Mesothelial cell of epicardium (in vitro differentiated cells): ENCODE results near the gene ADIRF. TPM values are rescaled to one million over a fixed set of nuclear protein-coding genes. Genes with fewer than 3 reads are reported as not detected.
"Not testable (repeated sequence)": the region's sequence is repeated elsewhere in the genome, so short reads cannot be mapped to it uniquely, and the experiment has no call there.

Source experiments
- DNase-seq, 2 experiments: peaks; one replicate each; pipeline ENCODE4 v3.0.0; 2021; ENCODE audit warnings: low spot score in 2 of 2; ENCODE audit not compliant: unreplicated experiment in 2 of 2
- H3K27ac Mint-ChIP-seq: 2 replicates; pipeline ENCODE4 v1.8.0; 2021; ENCODE audit warnings: mixed read lengths
- H3K27me3 Mint-ChIP-seq: 2 replicates; pipeline ENCODE4 v1.8.0; 2021; ENCODE audit warnings: low read depth, mixed read lengths
- H3K36me3 Mint-ChIP-seq: 2 replicates; pipeline ENCODE4 v1.8.0; 2021; ENCODE audit warnings: mixed read lengths
- H3K4me1 Mint-ChIP-seq: 2 replicates; pipeline ENCODE4 v1.8.0; 2021; ENCODE audit warnings: mixed read lengths
- H3K4me3 Mint-ChIP-seq: 2 replicates; pipeline ENCODE4 v1.8.0; 2021; ENCODE audit warnings: mild to moderate bottlenecking, moderate library complexity, mixed read lengths
- H3K9me3 Mint-ChIP-seq: 2 replicates; pipeline ENCODE4 v1.8.0; 2021; ENCODE audit warnings: mixed read lengths
- total RNA-seq: library from RNA; stranded (reverse); gene quantifications from 3 replicates; pipeline ENCODE4 v1.2.1, GENCODE V29; 2021
- TF ChIP-seq, protein P1 (sequence below): fragments of 200-600 bp; sonication (generic); IDR thresholded peaks from one replicate; pipeline ENCODE4 v1.5.0; 2021; ENCODE audit warnings: antibody characterized with exemption; ENCODE audit not compliant: unreplicated experiment

Gene ADIRF
- total RNA-seq, 1 donor from 2014 or later = not detected

DNA sequence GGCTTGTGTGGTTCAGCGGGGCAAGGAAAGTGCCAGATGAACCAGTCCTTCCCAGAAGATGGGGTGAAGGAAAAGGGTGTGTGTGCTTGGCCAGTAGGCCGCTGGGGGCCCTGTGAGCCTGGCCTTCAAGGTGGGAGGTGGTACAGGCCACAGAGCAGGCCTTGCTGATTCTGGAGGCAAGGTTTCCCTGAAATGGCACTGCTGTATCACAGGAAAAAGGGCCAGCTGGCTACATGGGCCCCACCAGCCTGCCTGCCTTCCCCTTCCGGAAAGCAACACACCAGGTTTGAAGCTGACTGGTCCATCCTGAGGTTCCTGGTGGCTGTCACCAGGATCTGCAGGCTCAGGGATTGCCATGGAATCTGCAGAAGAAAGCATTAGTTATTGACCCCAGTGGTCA, 23.4 kb upstream of the ADIRF start:
- Mint-ChIP-seq H3K27me3 (no peaks in the 10 kb centered on the region), H3K36me3 (peaks cover 3% of the 10 kb centered on the region), H3K4me3 (no peak overlapping the region), H3K27ac (peak overlapping the region; percentile 49), H3K4me1 (peaks cover 27% of the 10 kb centered on the region), H3K9me3 (peaks cover 5% of the 10 kb centered on the region)
- TF ChIP-seq, protein P1, sequence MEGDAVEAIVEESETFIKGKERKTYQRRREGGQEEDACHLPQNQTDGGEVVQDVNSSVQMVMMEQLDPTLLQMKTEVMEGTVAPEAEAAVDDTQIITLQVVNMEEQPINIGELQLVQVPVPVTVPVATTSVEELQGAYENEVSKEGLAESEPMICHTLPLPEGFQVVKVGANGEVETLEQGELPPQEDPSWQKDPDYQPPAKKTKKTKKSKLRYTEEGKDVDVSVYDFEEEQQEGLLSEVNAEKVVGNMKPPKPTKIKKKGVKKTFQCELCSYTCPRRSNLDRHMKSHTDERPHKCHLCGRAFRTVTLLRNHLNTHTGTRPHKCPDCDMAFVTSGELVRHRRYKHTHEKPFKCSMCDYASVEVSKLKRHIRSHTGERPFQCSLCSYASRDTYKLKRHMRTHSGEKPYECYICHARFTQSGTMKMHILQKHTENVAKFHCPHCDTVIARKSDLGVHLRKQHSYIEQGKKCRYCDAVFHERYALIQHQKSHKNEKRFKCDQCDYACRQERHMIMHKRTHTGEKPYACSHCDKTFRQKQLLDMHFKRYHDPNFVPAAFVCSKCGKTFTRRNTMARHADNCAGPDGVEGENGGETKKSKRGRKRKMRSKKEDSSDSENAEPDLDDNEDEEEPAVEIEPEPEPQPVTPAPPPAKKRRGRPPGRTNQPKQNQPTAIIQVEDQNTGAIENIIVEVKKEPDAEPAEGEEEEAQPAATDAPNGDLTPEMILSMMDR = no peak
- DNase-seq = no peak

- peaks cover 3% of the 10 kb centered on the region for H3K36me3 Mint-ChIP-seq
- H3K27me3 Mint-ChIP-seq = no peaks in the 10 kb centered on the region
- TF ChIP-seq, protein P1 = no peak
- no peak overlapping the region for H3K27ac Mint-ChIP-seq
- H3K4me3 Mint-ChIP-seq = no peak overlapping the region
- peaks cover 5% of the 10 kb centered on the region for H3K9me3 Mint-ChIP-seq
- DNase-seq = no peak
- H3K4me1 Mint-ChIP-seq = peaks cover 27% of the 10 kb centered on the region
These were observed 22.7 kb upstream of the ADIRF start for GRCh38 chr10:86945361-86946212.

- no peak overlapping the region for H3K27ac Mint-ChIP-seq
- TF ChIP-seq, protein P1 = no peak
These were observed 21.8 kb upstream of the ADIRF start for GRCh38 chr10:86946213-86947155.

GRCh38 chr10:86947806-86948205, 20.5 kb upstream of the ADIRF start:
- H3K27ac Mint-ChIP-seq, DNase-seq, H3K27me3 Mint-ChIP-seq, H3K4me3 Mint-ChIP-seq: not testable (repeated sequence)
- peaks cover 27% of the 10 kb centered on the region for H3K4me1 Mint-ChIP-seq
- peaks cover 11% of the 10 kb centered on the region for H3K36me3 Mint-ChIP-seq
- peaks cover 17% of the 10 kb centered on the region for H3K9me3 Mint-ChIP-seq

More at GRCh38 chr10:86946213-86947155, 21.8 kb upstream of the ADIRF start:
- Mint-ChIP-seq H3K9me3 (peaks cover 5% of the 10 kb centered on the region), H3K36me3 (peaks cover 3% of the 10 kb centered on the region), H3K27me3 (no peaks in the 10 kb centered on the region), H3K4me3 (no peak overlapping the region), H3K4me1 (peaks cover 27% of the 10 kb centered on the region)
- DNase-seq = no peak

DNA sequence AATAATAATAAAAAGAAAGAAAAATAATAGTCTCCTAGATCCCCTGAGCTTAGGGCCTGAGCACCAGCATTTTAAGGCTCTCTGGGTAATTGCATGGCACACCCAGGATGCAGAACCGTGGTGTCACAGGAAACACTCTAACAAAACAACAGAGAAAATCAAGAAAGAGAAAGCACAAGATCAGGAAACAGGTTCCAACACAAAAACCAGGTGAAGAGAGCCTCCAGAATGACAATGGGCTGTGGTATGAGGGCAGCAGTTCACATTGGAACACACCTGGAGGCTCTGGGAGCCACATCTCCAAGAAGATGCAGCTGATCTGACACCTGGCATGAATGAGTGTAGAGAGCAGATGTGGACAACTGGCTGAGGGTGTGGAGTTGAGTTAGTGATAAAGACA, 17.9 kb upstream of the ADIRF start:
- Mint-ChIP-seq H3K27me3 (no peaks in the 10 kb centered on the region), H3K27ac (no peak overlapping the region), H3K4me3 (no peak overlapping the region), H3K36me3 (peaks cover 8% of the 10 kb centered on the region), H3K9me3 (peaks cover 20% of the 10 kb centered on the region), H3K4me1 (peaks cover 34% of the 10 kb centered on the region)
- TF ChIP-seq, protein P1 = no peak
- no peak for DNase-seq
